GM12874 (cell line): Measurements from ENCODE around the gene SLC37A1.

Source experiments
- TF ChIP-seq, protein P1 (sequence below): IDR thresholded peaks from 2 replicates; pipeline ENCODE4 v1.5.1; 2011; ENCODE audit warnings: low read depth, mild to moderate bottlenecking, control low read depth, low read length, moderate library complexity; ENCODE audit not compliant: insufficient read depth

Gene SLC37A1

DNA sequence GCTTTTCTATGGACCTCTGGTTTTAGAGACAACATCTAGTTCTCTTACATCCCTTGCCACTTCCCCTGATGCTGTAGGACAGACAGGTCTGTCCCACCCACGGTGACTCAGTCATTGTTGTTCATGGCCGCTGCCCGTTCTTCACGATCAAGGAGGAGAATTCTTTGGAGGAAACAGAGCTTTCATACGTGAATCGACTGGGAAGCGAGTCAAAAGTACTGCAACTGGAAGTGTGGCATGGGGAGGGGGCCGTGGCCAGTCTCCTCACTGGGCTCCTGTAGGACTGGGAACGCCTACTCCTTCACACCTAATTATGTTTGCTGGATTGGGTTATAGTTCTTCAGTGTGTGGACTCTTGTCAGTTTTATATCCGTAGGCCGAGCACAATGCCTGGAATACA lies 4.4 kb upstream of the SLC37A1 start:
- TF ChIP-seq, protein P1, sequence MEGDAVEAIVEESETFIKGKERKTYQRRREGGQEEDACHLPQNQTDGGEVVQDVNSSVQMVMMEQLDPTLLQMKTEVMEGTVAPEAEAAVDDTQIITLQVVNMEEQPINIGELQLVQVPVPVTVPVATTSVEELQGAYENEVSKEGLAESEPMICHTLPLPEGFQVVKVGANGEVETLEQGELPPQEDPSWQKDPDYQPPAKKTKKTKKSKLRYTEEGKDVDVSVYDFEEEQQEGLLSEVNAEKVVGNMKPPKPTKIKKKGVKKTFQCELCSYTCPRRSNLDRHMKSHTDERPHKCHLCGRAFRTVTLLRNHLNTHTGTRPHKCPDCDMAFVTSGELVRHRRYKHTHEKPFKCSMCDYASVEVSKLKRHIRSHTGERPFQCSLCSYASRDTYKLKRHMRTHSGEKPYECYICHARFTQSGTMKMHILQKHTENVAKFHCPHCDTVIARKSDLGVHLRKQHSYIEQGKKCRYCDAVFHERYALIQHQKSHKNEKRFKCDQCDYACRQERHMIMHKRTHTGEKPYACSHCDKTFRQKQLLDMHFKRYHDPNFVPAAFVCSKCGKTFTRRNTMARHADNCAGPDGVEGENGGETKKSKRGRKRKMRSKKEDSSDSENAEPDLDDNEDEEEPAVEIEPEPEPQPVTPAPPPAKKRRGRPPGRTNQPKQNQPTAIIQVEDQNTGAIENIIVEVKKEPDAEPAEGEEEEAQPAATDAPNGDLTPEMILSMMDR = no peak

DNA sequence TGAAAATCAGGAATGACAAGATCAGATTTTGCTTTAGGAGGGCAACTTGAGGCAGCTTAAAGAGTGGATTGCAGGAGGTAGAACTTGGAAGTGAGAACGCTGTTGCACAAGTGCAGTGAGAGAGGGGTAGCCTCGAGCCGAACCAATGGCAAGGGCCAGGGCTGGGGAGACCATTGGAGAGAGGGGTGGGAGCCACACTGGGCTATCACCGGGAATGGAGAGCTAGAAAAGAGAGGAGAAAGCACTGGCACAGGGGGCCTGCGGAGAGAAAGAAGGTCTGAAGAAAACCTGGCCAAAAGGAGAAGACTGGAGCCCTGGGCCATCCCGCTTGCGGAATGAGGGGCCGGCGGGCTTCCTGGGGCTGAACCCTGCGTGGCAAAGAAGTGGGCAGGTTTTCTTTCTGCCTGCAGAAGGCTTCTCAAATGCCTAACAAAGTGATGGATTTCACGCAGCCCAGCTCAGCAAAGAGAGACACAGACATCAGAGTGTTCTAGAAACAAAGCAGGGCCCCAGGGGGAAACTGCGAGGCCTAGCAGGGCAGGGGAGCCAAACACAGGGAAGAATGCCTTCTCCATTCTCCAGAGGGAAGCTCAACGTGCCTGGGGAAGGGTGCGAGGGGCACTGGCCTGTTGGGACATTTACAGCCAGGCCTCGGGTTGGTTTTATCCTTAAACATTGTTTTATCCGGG lies 1.2 kb upstream of the SLC37A1 start:
- TF ChIP-seq, protein P1 = no peak

DNA sequence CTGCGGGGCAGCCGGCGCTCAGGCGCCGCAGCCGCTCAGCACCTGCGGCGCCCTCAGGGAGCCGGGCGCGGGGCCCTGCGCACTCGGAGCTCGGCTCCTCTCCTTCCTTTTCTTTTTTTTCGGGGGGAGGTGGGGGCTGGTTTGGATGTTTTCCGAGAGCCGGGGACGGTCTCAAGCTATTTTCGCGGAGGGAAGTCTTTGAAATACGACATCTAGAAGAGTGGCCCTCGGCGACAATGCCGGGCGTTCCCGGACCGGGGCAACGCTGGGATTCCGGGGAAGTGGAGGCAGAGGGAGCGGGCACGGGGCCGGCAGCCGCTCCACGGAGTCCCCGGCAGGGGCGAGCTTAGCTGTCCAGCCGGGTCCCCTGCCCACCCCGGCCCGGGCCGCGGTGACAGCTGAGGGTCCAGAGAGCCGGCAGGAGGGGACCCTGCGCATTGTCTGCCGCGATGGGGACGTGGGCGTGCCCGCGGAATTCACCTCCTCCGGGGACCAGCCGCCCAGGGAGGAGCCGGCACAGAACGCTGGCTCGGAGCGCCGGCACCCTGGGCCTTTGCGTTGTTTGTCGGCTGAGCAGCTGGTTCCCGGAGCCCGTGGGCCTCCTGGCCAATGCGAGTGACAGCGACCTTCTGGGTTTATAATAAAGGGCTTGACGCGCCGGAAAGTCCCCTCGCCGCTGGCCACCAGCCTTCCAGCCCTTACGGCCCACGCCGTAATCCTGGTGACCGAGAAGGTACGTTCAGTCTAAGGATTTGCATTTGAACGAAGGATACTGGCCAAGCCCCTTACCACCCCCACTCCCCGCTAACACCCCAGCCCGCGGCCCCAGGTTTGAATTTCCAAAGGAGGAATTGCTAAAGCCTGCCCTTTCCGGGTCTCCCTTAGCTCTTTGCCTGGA lies 582 bp downstream of the SLC37A1 start:
- TF ChIP-seq, protein P1 = no peak

DNA sequence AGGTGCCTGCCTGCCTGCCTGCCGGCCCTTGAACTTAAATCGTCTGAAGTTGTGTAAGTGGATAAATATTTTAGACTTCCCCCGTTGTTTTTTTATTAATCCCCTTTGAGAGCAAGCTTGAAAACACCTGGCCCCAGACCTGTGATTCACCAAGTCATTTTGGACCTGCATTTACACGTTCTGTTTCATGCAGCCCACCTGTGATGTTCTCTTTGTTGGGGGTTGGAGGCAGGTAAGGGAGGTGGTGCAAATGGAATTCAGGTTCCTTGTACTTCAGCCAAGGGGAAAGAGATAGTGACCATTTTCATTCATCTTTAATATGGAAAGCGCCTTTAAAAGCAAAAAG lies 1.2 kb downstream of the SLC37A1 start:
- TF ChIP-seq, protein P1 = no peak

DNA sequence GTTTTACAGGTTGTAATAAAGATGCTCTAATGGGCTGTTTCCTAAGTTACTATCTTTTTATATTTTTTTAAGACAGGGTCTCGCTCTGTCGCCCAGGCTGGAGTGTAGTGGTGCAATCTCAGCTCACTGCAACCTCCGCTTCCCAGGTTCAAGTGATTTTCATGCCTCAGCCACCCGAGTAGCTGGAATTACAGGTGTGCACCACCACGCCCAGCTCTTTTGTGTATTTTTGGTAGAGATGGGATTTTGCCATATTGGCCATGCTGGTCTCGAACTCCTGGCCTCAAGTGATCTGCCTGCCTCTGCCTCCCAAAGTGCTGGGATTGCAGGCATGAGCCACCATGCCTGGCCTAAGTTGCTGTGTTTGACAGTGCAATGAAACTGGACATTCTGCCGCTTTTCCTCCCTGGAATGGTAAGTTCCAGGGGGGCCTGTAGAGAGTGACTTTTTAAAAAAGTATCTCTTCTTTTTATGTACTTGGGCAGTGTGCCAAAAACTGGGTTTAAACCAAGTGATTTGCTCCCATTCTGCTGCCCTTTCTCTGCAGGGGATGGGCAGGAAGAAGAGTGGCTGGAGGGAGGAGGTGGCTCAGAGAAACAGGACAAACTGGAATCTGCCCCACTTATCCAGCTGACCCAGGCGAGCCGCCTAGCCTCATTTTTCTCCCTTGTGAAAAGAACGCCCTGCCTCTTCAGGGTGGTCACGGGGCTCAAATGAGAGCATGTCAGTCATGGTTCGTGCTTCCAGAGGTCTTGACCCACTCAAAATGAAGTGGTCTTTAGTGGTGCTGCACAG lies 2.3 kb downstream of the SLC37A1 start:
- TF ChIP-seq, protein P1 = no peak

DNA sequence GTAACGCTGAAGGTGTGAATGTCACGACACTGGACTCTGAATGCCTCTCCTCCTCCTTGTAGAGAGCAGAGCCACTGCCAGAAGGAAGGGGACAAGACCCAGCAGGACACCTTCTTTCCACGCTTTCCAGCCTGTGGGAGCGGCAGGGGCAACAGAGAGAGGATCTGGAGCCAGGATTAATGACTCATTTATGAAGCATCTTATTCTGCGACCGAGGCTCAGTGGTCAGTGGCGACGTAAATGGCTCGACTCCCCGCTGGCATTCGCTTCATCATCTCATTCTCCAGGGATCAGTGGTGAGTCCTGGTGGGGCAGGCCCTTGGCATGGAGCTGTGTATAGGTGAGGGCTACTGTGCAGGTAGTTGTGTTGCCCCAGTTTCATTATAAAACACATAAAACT lies 4.6 kb downstream of the SLC37A1 start:
- TF ChIP-seq, protein P1 = no peak

DNA sequence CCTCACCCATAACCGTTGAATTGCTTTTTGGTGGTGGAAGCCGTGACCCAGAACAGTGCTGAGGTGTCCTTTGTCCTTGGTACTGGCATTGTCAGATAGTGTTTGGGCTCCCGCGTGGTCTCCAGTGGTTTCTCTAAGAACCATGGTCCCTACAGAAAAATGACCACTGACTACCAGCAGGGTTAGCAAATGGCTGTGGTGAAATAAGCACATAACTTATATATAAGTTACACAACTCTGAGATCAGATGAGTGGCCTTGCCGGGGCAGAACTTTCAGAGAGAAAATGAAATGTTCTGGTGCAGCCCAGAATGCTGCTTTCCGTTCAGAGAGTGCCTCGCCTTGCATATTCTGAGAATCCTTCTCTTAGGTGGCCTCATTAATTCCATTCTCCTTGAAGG lies 5.0 kb downstream of the SLC37A1 start:
- TF ChIP-seq, protein P1 = no peak
